WTC11 (cell line): ENCODE results near the gene PREB. TPM values are rescaled to one million over a fixed set of nuclear protein-coding genes. Genes with fewer than 3 reads are reported as not detected.

Experiments
- ATAC-seq: fragments of 200-7000 bp; cut with Tn5 transposase; 2 replicates; pipeline ENCODE4 v1.10.0; 2021; ENCODE audit warnings: mild to moderate bottlenecking, moderate library complexity
- CTCF ChIA-PET: fragments of 300-600 bp; sonication (Branson Sonifier 250); formaldehyde crosslinking; loops from one replicate; lab custom pipeline; 2021; ENCODE audit warnings: antibody characterized with exemption; lab: Charles Lee
- POLR2A ChIA-PET: fragments of 350-600 bp; sonication (Branson Sonifier 250); formaldehyde crosslinking; loops from one replicate; lab custom pipeline; 2021; ENCODE audit warnings: antibody characterized with exemption; lab: Charles Lee
- DNase-seq: peaks from one replicate; pipeline ENCODE4 v3.0.0; 2021; ENCODE audit warnings: low spot score
- H3K27ac Mint-ChIP-seq: 2 replicates; pipeline ENCODE4 v1.8.0; 2021; ENCODE audit warnings: mixed read lengths
- H3K27me3 Mint-ChIP-seq: 2 replicates; pipeline ENCODE4 v1.8.0; 2021; ENCODE audit warnings: low read depth, mild to moderate bottlenecking, moderate library complexity, mixed read lengths
- H3K36me3 Mint-ChIP-seq: 2 replicates; pipeline ENCODE4 v1.8.0; 2021; ENCODE audit warnings: mixed read lengths
- H3K4me1 Mint-ChIP-seq: 2 replicates; pipeline ENCODE4 v1.8.0; 2022; ENCODE audit warnings: mixed read lengths
- H3K4me3 Mint-ChIP-seq: 2 replicates; pipeline ENCODE4 v1.8.0; 2021; ENCODE audit warnings: mild to moderate bottlenecking, moderate library complexity, mixed read lengths
- H3K9me3 Mint-ChIP-seq: 2 replicates; pipeline ENCODE4 v1.8.0; 2021; ENCODE audit warnings: mixed read lengths
- ATF1 ChIP-seq: sonication (generic); formaldehyde crosslinking; IDR thresholded peaks from 2 replicates; pipeline ENCODE4 v1.8.1; 2023; ENCODE audit warnings: mild to moderate bottlenecking, moderate library complexity, missing genetic modification reagents
- CBFB ChIP-seq: sonication (generic); formaldehyde crosslinking; IDR thresholded peaks from 2 replicates; pipeline ENCODE4 v1.8.1; 2022; ENCODE audit warnings: mild to moderate bottlenecking, low read depth, missing genetic modification reagents
- CREM ChIP-seq: sonication (generic); formaldehyde crosslinking; IDR thresholded peaks from 2 replicates; pipeline ENCODE4 v1.8.1; 2022; ENCODE audit warnings: mild to moderate bottlenecking, missing genetic modification reagents, moderate library complexity
- JUN ChIP-seq: sonication (generic); formaldehyde crosslinking; IDR thresholded peaks from 2 replicates; pipeline ENCODE4 v1.8.0; 2023; ENCODE audit warnings: mild to moderate bottlenecking, missing genetic modification reagents
- MXD4 ChIP-seq: fragments of 250-450 bp; sonication (Bioruptor Pico); IDR thresholded peaks from 2 replicates; pipeline ENCODE4 v1.8.0; 2021; ENCODE audit warnings: mild to moderate bottlenecking, moderate library complexity, borderline replicate concordance
- MYBL2 ChIP-seq: sonication (generic); formaldehyde crosslinking; IDR thresholded peaks from 2 replicates; pipeline ENCODE4 v1.8.1; 2023; ENCODE audit warnings: mild to moderate bottlenecking, moderate library complexity, missing genetic modification reagents
- NR2C2 ChIP-seq: sonication (generic); formaldehyde crosslinking; IDR thresholded peaks from 2 replicates; pipeline ENCODE4 v1.8.0; 2022; ENCODE audit warnings: mild to moderate bottlenecking, missing genetic modification reagents
- total RNA-seq: library from RNA; stranded (reverse); gene quantifications from 3 replicates; pipeline ENCODE4 v1.2.3, GENCODE V29; 2021
- TF ChIP-seq, protein P1 (sequence below): sonication (generic); formaldehyde crosslinking; IDR thresholded peaks from 2 replicates; pipeline ENCODE4 v1.8.1; 2022; ENCODE audit warnings: low read depth, mild to moderate bottlenecking, moderate library complexity, missing genetic modification reagents, borderline replicate concordance
- TF ChIP-seq, protein P2 (sequence below): sonication (generic); formaldehyde crosslinking; IDR thresholded peaks from 2 replicates; pipeline ENCODE4 v1.8.0; 2022; ENCODE audit warnings: missing genetic modification reagents
- TF ChIP-seq, protein P3 (sequence below): fragments of 250-450 bp; sonication (Bioruptor Pico); conservative IDR thresholded peaks from 2 replicates; pipeline ENCODE4 v1.9.0; 2021; ENCODE audit warnings: mild to moderate bottlenecking
- TF ChIP-seq, protein P4 (sequence below): fragments of 200-600 bp; IDR thresholded peaks from 2 replicates; pipeline ENCODE4 v1.8.0; 2022; ENCODE audit warnings: antibody characterized with exemption
- TF ChIP-seq, protein P5 (sequence below): fragments of 250-450 bp; sonication (Bioruptor Pico); IDR thresholded peaks from 2 replicates; pipeline ENCODE4 v1.9.0; 2021; ENCODE audit warnings: mild to moderate bottlenecking, borderline replicate concordance

Gene PREB
- total RNA-seq, 1 experiment from 2014 or later, result 69.2 TPM

DNA sequence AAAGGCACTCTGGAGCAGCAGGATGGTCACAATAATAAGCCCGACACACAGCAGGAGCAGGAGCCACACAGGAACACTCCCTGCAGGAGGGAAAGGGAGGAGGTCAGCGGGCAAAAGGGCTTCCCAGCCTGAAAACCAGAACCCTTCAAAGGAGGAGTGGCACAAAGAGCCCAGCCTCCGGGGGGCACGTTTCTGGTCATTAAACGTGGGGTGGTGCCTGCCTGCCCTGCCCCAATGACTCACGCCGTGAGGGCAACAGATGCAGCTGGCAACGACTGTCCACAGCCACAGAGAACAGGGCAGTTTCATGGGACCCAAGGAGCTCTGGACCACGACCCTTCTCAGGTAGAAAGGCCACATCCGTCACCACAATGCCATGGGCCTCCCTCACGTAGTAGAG, 3.0 kb downstream of the PREB start:
- ChIA-PET CTCF (interaction anchor here (0.8 to 1.2 kb wide), 2 partner anchors 39 to 44 kb away, joined by 3 read pairs; partner anchors contain the start of gene KHK), POLR2A (no interaction called here)
- no peak for ATAC-seq

More for the DNA sequence above, 3.0 kb downstream of the PREB start:
- Mint-ChIP-seq H3K9me3 (no peaks in the 10 kb centered on the region), H3K36me3 (peaks cover 21% of the 10 kb centered on the region), H3K27ac (no peak overlapping the region), H3K4me1 (peaks cover 14% of the 10 kb centered on the region), H3K4me3 (no peak overlapping the region), H3K27me3 (no peaks in the 10 kb centered on the region; the same call in 1 of the 2 replicates)
- DNase-seq, result no peak
- TF ChIP-seq JUN (no peak), MYBL2 (CRISPR knock-in tag) (no peak), CREM (CRISPR knock-in tag) (no peak), MXD4 (CRISPR knock-in tag) (no peak), ATF1 (CRISPR knock-in tag) (no peak), NR2C2 (no peak), CBFB (CRISPR knock-in tag) (no peak)
- TF ChIP-seq, protein P1, sequence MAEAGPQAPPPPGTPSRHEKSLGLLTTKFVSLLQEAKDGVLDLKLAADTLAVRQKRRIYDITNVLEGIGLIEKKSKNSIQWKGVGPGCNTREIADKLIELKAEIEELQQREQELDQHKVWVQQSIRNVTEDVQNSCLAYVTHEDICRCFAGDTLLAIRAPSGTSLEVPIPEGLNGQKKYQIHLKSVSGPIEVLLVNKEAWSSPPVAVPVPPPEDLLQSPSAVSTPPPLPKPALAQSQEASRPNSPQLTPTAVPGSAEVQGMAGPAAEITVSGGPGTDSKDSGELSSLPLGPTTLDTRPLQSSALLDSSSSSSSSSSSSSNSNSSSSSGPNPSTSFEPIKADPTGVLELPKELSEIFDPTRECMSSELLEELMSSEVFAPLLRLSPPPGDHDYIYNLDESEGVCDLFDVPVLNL (CRISPR knock-in tag), result no peak
- TF ChIP-seq, protein P2, sequence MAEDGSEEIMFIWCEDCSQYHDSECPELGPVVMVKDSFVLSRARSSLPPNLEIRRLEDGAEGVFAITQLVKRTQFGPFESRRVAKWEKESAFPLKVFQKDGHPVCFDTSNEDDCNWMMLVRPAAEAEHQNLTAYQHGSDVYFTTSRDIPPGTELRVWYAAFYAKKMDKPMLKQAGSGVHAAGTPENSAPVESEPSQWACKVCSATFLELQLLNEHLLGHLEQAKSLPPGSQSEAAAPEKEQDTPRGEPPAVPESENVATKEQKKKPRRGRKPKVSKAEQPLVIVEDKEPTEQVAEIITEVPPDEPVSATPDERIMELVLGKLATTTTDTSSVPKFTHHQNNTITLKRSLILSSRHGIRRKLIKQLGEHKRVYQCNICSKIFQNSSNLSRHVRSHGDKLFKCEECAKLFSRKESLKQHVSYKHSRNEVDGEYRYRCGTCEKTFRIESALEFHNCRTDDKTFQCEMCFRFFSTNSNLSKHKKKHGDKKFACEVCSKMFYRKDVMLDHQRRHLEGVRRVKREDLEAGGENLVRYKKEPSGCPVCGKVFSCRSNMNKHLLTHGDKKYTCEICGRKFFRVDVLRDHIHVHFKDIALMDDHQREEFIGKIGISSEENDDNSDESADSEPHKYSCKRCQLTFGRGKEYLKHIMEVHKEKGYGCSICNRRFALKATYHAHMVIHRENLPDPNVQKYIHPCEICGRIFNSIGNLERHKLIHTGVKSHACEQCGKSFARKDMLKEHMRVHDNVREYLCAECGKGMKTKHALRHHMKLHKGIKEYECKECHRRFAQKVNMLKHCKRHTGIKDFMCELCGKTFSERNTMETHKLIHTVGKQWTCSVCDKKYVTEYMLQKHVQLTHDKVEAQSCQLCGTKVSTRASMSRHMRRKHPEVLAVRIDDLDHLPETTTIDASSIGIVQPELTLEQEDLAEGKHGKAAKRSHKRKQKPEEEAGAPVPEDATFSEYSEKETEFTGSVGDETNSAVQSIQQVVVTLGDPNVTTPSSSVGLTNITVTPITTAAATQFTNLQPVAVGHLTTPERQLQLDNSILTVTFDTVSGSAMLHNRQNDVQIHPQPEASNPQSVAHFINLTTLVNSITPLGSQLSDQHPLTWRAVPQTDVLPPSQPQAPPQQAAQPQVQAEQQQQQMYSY (CRISPR knock-in tag), result no peak
- TF ChIP-seq, protein P3, sequence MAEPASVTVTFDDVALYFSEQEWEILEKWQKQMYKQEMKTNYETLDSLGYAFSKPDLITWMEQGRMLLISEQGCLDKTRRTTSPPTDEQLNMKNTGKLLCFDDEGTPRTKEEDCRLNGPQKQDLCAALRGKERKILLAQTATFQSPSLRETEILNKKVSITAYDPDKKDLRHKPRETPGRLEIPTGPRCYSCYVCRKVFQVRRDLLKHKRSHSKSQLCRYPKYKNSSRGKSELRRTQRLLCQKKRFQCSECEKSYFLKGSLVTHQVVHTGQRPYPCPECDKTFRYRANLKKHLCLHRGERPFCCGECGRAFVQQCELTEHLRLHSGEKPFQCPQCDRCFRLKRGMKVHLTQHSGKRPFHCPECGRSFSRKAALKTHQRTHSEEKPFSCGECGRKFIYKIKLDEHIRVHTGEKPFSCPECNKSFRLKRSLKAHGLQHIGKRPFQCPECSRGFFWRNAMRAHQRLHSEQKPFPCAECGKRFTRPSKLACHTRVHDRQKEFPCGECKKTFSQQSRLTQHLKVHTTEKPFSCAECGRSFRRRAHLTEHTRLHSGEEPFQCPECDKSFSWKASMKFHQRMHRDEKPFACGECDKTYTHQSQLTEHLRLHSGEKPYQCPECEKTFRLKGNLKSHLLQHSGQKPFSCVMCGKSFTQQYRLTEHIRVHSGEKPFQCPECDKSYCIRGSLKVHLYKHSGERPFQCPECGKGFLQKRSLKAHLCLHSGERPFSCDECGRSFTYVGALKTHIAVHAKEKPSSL (CRISPR knock-in tag), result no peak
- TF ChIP-seq, protein P4, sequence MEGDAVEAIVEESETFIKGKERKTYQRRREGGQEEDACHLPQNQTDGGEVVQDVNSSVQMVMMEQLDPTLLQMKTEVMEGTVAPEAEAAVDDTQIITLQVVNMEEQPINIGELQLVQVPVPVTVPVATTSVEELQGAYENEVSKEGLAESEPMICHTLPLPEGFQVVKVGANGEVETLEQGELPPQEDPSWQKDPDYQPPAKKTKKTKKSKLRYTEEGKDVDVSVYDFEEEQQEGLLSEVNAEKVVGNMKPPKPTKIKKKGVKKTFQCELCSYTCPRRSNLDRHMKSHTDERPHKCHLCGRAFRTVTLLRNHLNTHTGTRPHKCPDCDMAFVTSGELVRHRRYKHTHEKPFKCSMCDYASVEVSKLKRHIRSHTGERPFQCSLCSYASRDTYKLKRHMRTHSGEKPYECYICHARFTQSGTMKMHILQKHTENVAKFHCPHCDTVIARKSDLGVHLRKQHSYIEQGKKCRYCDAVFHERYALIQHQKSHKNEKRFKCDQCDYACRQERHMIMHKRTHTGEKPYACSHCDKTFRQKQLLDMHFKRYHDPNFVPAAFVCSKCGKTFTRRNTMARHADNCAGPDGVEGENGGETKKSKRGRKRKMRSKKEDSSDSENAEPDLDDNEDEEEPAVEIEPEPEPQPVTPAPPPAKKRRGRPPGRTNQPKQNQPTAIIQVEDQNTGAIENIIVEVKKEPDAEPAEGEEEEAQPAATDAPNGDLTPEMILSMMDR, result no peak
- TF ChIP-seq, protein P5, sequence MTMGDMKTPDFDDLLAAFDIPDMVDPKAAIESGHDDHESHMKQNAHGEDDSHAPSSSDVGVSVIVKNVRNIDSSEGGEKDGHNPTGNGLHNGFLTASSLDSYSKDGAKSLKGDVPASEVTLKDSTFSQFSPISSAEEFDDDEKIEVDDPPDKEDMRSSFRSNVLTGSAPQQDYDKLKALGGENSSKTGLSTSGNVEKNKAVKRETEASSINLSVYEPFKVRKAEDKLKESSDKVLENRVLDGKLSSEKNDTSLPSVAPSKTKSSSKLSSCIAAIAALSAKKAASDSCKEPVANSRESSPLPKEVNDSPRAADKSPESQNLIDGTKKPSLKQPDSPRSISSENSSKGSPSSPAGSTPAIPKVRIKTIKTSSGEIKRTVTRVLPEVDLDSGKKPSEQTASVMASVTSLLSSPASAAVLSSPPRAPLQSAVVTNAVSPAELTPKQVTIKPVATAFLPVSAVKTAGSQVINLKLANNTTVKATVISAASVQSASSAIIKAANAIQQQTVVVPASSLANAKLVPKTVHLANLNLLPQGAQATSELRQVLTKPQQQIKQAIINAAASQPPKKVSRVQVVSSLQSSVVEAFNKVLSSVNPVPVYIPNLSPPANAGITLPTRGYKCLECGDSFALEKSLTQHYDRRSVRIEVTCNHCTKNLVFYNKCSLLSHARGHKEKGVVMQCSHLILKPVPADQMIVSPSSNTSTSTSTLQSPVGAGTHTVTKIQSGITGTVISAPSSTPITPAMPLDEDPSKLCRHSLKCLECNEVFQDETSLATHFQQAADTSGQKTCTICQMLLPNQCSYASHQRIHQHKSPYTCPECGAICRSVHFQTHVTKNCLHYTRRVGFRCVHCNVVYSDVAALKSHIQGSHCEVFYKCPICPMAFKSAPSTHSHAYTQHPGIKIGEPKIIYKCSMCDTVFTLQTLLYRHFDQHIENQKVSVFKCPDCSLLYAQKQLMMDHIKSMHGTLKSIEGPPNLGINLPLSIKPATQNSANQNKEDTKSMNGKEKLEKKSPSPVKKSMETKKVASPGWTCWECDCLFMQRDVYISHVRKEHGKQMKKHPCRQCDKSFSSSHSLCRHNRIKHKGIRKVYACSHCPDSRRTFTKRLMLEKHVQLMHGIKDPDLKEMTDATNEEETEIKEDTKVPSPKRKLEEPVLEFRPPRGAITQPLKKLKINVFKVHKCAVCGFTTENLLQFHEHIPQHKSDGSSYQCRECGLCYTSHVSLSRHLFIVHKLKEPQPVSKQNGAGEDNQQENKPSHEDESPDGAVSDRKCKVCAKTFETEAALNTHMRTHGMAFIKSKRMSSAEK (CRISPR knock-in tag), result no peak
